ENCODE data around the gene FBXO46.

Gene FBXO46

GRCh38 chr19:45778010-45778661 is 47.4 kb upstream of the FBXO46 start:
- Histone ChIP-seq H2BK15ac (ENCODE audit: low read depth, poor library complexity, severe bottlenecking) (no peak overlapping the region), H2AK5ac (ENCODE audit: low read length, severe bottlenecking) (no peak overlapping the region), H3K4me1 (ENCODE audit: control insufficient read depth, insufficient read depth, low read depth, low read length) (peaks cover 37% of the 10 kb centered on the region), H3K4me3 (ENCODE audit: insufficient read depth in 1 of 2, low read depth in 1 of 2, low read length in 2 of 2) (no peak overlapping the region), H4K91ac (ENCODE audit: low read length) (no peak overlapping the region), H3K9ac (ENCODE audit: low read length) (no peak overlapping the region), H2BK5ac (ENCODE audit: low read depth, low read length, poor library complexity, severe bottlenecking) (no peak overlapping the region), H4K8ac (ENCODE audit: low read length) (no peak overlapping the region), H3K79me1 (replicated peaks; ENCODE audit: low read length, poor library complexity, severe bottlenecking) (peaks cover 32% of the 10 kb centered on the region), H3K36me3 (ENCODE audit: control insufficient read depth in 1 of 2, insufficient read depth in 2 of 2, low read depth in 1 of 2, low read length in 2 of 2) (peaks cover 45 to 49% of the 10 kb centered on the region in 2 experiments), H3K4ac (ENCODE audit: low read depth in 1 of 2, low read length in 2 of 2) (no peak overlapping the region), H2BK120ac (ENCODE audit: low read depth, low read length) (no peak overlapping the region), H3K18ac (ENCODE audit: low read depth in 1 of 2, low read length in 2 of 2) (no peak overlapping the region), H3K27ac (ENCODE audit: low read length, poor library complexity, severe bottlenecking) (no peak overlapping the region), H3K4me2 (ENCODE audit: low read length, poor library complexity, severe bottlenecking) (no peak overlapping the region), H3K27me3 (ENCODE audit: control insufficient read depth in 1 of 2, insufficient read depth in 1 of 2, low read length in 2 of 2) (no peaks in the 10 kb centered on the region), H2AFZ (ENCODE audit: low read depth, low read length) (no peak overlapping the region), H2BK12ac (ENCODE audit: low read length in 2 of 2) (no peak overlapping the region), H3K14ac (ENCODE audit: low read length in 2 of 2) (no peak overlapping the region), H3K9me3 (ENCODE audit: control insufficient read depth, low read length) (no peaks in the 10 kb centered on the region), H3K23ac (ENCODE audit: low read length in 2 of 2) (no peak overlapping the region)
- DNase-seq = no peak
- WGBS = 97% methylated on average over 28 of the region's 28 CpGs

DNA sequence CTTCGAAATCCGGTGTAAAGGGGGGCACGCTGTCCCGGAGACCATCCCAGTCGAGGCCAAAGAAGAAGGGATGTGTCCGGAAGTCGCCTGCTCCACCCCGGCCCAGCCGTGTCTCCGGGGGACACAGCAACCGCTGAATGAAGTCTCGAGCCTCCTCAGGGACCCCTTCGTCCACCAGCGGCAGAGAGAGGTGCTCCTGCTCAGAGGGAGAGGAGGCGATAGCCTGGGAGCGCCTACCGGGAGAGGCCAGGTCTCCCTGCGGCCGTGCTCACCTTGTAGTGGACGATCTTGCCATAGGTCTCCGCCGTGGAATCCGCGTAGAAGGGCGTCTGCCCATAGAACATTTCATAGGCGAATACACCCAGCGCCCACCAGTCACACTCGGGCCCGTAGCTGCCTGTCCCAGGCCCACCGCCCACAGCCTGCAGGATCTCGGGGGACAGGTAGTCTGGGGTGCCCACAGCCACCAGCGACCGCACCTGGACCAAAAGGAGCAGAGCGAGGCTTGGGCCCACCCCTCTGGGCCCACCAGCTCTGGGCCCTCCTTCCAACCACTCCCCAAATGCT is 46.8 kb upstream of the FBXO46 start:
- Histone ChIP-seq H4K91ac (ENCODE audit: low read length) (no peak overlapping the region), H3K14ac (ENCODE audit: low read length in 2 of 2) (no peak overlapping the region), H3K18ac (ENCODE audit: low read depth in 1 of 2, low read length in 2 of 2) (no peak overlapping the region), H2BK5ac (ENCODE audit: low read depth, low read length, poor library complexity, severe bottlenecking) (no peak overlapping the region), H3K4me2 (ENCODE audit: low read length, poor library complexity, severe bottlenecking) (no peak overlapping the region), H2AK5ac (ENCODE audit: low read length, severe bottlenecking) (no peak overlapping the region), H3K4me1 (ENCODE audit: control insufficient read depth, insufficient read depth, low read depth, low read length) (peaks cover 33% of the 10 kb centered on the region), H4K8ac (ENCODE audit: low read length) (no peak overlapping the region), H3K4ac (ENCODE audit: low read depth in 1 of 2, low read length in 2 of 2) (no peak overlapping the region), H3K36me3 (ENCODE audit: control insufficient read depth in 1 of 2, insufficient read depth in 2 of 2, low read depth in 1 of 2, low read length in 2 of 2) (peaks cover 52 to 55% of the 10 kb centered on the region in 2 experiments), H2BK12ac (ENCODE audit: low read length in 2 of 2) (no peak overlapping the region), H2AFZ (ENCODE audit: low read depth, low read length) (no peak overlapping the region), H3K23ac (ENCODE audit: low read length in 2 of 2) (no peak overlapping the region), H3K9ac (ENCODE audit: low read length) (no peak overlapping the region), H2BK120ac (ENCODE audit: low read depth, low read length) (no peak overlapping the region), H2BK15ac (ENCODE audit: low read depth, poor library complexity, severe bottlenecking) (no peak overlapping the region), H3K9me3 (ENCODE audit: control insufficient read depth, low read length) (no peaks in the 10 kb centered on the region), H3K27me3 (ENCODE audit: control insufficient read depth in 1 of 2, insufficient read depth in 1 of 2, low read length in 2 of 2) (no peaks in the 10 kb centered on the region), H3K4me3 (ENCODE audit: insufficient read depth in 1 of 2, low read depth in 1 of 2, low read length in 2 of 2) (no peak overlapping the region), H3K27ac (ENCODE audit: low read length, poor library complexity, severe bottlenecking) (no peak overlapping the region), H3K79me1 (replicated peaks; ENCODE audit: low read length, poor library complexity, severe bottlenecking) (peaks cover 32% of the 10 kb centered on the region)
- WGBS = 97% methylated on average over 34 of the region's 34 CpGs
- no peak for DNase-seq

DNA sequence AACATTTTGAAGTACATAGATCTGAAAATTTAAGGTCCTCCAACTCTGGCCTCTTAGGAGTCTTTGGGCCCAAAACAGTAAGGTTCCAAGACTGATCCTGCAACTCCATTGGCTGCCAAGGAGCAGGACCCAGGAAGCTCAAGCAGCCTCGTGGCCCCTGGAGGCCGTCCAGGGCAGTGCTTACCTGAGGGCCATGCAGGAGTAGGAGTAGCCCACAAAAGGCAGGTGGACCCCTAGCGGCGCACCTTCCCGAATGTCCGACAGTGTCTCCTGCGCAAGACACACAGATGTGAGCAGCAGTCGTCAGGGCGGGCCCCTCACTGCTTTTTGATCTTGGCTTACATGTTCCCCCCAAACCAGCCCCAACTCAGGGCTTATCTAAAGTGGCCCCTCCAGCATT is 44.1 kb upstream of the FBXO46 start:
- Histone ChIP-seq H3K27me3 (ENCODE audit: control insufficient read depth in 1 of 2, insufficient read depth in 1 of 2, low read length in 2 of 2) (no peaks in the 10 kb centered on the region), H3K23ac (ENCODE audit: low read length in 2 of 2) (no peak overlapping the region), H2BK15ac (ENCODE audit: low read depth, poor library complexity, severe bottlenecking) (no peak overlapping the region), H3K4me3 (ENCODE audit: insufficient read depth in 1 of 2, low read depth in 1 of 2, low read length in 2 of 2) (no peak overlapping the region), H3K9ac (ENCODE audit: low read length) (no peak overlapping the region), H3K14ac (ENCODE audit: low read length in 2 of 2) (no peak overlapping the region), H3K9me3 (ENCODE audit: control insufficient read depth, low read length) (no peaks in the 10 kb centered on the region), H3K4ac (ENCODE audit: low read depth in 1 of 2, low read length in 2 of 2) (no peak overlapping the region), H3K18ac (ENCODE audit: low read depth in 1 of 2, low read length in 2 of 2) (no peak overlapping the region), H4K8ac (ENCODE audit: low read length) (no peak overlapping the region), H2BK12ac (ENCODE audit: low read length in 2 of 2) (no peak overlapping the region), H3K79me1 (replicated peaks; ENCODE audit: low read length, poor library complexity, severe bottlenecking) (peaks cover 16% of the 10 kb centered on the region), H3K4me2 (ENCODE audit: low read length, poor library complexity, severe bottlenecking) (no peak overlapping the region), H2BK5ac (ENCODE audit: low read depth, low read length, poor library complexity, severe bottlenecking) (no peak overlapping the region), H3K36me3 (ENCODE audit: control insufficient read depth in 1 of 2, insufficient read depth in 2 of 2, low read depth in 1 of 2, low read length in 2 of 2) (peaks cover 68 to 70% of the 10 kb centered on the region in 2 experiments), H4K91ac (ENCODE audit: low read length) (no peak overlapping the region), H2AK5ac (ENCODE audit: low read length, severe bottlenecking) (no peak overlapping the region), H2AFZ (ENCODE audit: low read depth, low read length) (no peak overlapping the region), H3K27ac (ENCODE audit: low read length, poor library complexity, severe bottlenecking) (peak overlapping the region; percentile 37), H3K4me1 (ENCODE audit: control insufficient read depth, insufficient read depth, low read depth, low read length) (peaks cover 21% of the 10 kb centered on the region), H2BK120ac (ENCODE audit: low read depth, low read length) (no peak overlapping the region)
- DNase-seq = no peak
- 90% methylated on average over 9 of the region's 9 CpGs for WGBS

- peaks cover 22% of the 10 kb centered on the region for H3K4me1 ChIP-seq (ENCODE audit: control insufficient read depth, insufficient read depth, low read depth, low read length)
- H2AK5ac ChIP-seq (ENCODE audit: low read length, severe bottlenecking) = no peak overlapping the region
- WGBS = no CpG with 5 or more reads among the region's 2 CpGs
Measured at GRCh38 chr19:45773384-45773783, 42.7 kb upstream of the FBXO46 start.

More at GRCh38 chr19:45773384-45773783, 42.7 kb upstream of the FBXO46 start:
- Histone ChIP-seq H3K18ac (ENCODE audit: low read depth in 1 of 2, low read length in 2 of 2) (no peak overlapping the region), H4K91ac (ENCODE audit: low read length) (no peak overlapping the region), H3K4me2 (ENCODE audit: low read length, poor library complexity, severe bottlenecking) (no peak overlapping the region), H3K79me1 (replicated peaks; ENCODE audit: low read length, poor library complexity, severe bottlenecking) (peaks cover 11% of the 10 kb centered on the region), H3K4ac (ENCODE audit: low read depth in 1 of 2, low read length in 2 of 2) (no peak overlapping the region), H2BK5ac (ENCODE audit: low read depth, low read length, poor library complexity, severe bottlenecking) (no peak overlapping the region), H2AFZ (ENCODE audit: low read depth, low read length) (no peak overlapping the region), H3K9ac (ENCODE audit: low read length) (no peak overlapping the region), H2BK12ac (ENCODE audit: low read length in 2 of 2) (no peak overlapping the region), H3K4me3 (ENCODE audit: insufficient read depth in 1 of 2, low read depth in 1 of 2, low read length in 2 of 2) (no peak overlapping the region), H4K8ac (ENCODE audit: low read length) (no peak overlapping the region), H3K27ac (ENCODE audit: low read length, poor library complexity, severe bottlenecking) (no peak overlapping the region), H3K27me3 (ENCODE audit: control insufficient read depth in 1 of 2, insufficient read depth in 1 of 2, low read length in 2 of 2) (no peaks in the 10 kb centered on the region), H3K9me3 (ENCODE audit: control insufficient read depth, low read length) (no peaks in the 10 kb centered on the region), H3K36me3 (ENCODE audit: control insufficient read depth in 1 of 2, insufficient read depth in 2 of 2, low read depth in 1 of 2, low read length in 2 of 2) (peaks cover 55 to 60% of the 10 kb centered on the region in 2 experiments), H3K23ac (ENCODE audit: low read length in 2 of 2) (no peak overlapping the region), H2BK120ac (ENCODE audit: low read depth, low read length) (no peak overlapping the region), H2BK15ac (ENCODE audit: low read depth, poor library complexity, severe bottlenecking) (no peak overlapping the region), H3K14ac (ENCODE audit: low read length in 2 of 2) (no peak overlapping the region)
- DNase-seq = no peak

Measured in mesenchymal stem cell (in vitro differentiated cells and primary cell).